CD8-positive, alpha-beta memory T cell (primary cell): ENCODE results near the gene GLI2. TPM values are rescaled to one million over a fixed set of nuclear protein-coding genes. Genes with fewer than 3 reads are reported as not detected.

Experiments used
- CTCF ChIA-PET: fragments of 350-600 bp; sonication (Branson Sonifier 250); formaldehyde crosslinking; loops from one replicate; lab custom pipeline; 2021; ENCODE audit warnings: antibody characterized with exemption; lab: Charles Lee
- POLR2A ChIA-PET: fragments of 350-600 bp; sonication (Branson Sonifier 250); formaldehyde crosslinking; loops from one replicate; lab custom pipeline; 2021; ENCODE audit warnings: antibody characterized with exemption; lab: Charles Lee
- DNase-seq, 5 donors: peaks; one replicate each; pipeline versions ENCODE4 v3.0.0 to v3.0.0-alpha.2; 2020 to 2022; ENCODE audit warnings: mixed read lengths in 1 of 5
- H3K27ac ChIP-seq: one replicate; pipeline ENCODE4 v1.7.0; 2013; ENCODE audit warnings: low read depth, mild to moderate bottlenecking, low read length, moderate library complexity
- H3K27me3 ChIP-seq: 2 replicates; pipeline ENCODE4 v1.7.0; 2013; ENCODE audit warnings: low read length, mild to moderate bottlenecking; ENCODE audit not compliant: insufficient read depth, poor library complexity, severe bottlenecking
- H3K36me3 ChIP-seq: 2 replicates; pipeline ENCODE4 v1.7.0; 2013; ENCODE audit warnings: mild to moderate bottlenecking, low read length, moderate library complexity; ENCODE audit not compliant: insufficient read depth
- H3K4me1 ChIP-seq: 2 replicates; pipeline ENCODE4 v1.7.0; 2013; ENCODE audit warnings: mild to moderate bottlenecking, low read length, moderate library complexity; ENCODE audit not compliant: insufficient read depth
- H3K4me3 ChIP-seq: 2 replicates; pipeline ENCODE4 v1.7.0; 2013; ENCODE audit warnings: mild to moderate bottlenecking, low read length
- H3K9me3 ChIP-seq: 2 replicates; pipeline ENCODE4 v1.7.0; 2013; ENCODE audit warnings: mild to moderate bottlenecking, low read length
- H3K27ac Mint-ChIP-seq, 8 donors: one replicate each; pipeline ENCODE4 v1.8.0; 2020 to 2021; ENCODE audit warnings: mixed read lengths in 8 of 8, mild to moderate bottlenecking in 6 of 8, inconsistent platforms in 3 of 8, moderate library complexity in 3 of 8
- H3K27me3 Mint-ChIP-seq, 2 donors: one replicate each; pipeline ENCODE4 v1.8.0; 2020 to 2021; ENCODE audit warnings: mixed read lengths in 2 of 2, mild to moderate bottlenecking in 1 of 2, moderate library complexity in 1 of 2
- H3K36me3 Mint-ChIP-seq, 3 donors: one replicate each; pipeline ENCODE4 v1.8.0; 2020 to 2021; ENCODE audit warnings: mixed read lengths in 3 of 3, inconsistent platforms in 1 of 3, mild to moderate bottlenecking in 1 of 3
- H3K4me1 Mint-ChIP-seq, 3 donors: one replicate each; pipeline ENCODE4 v1.8.0; 2020 to 2021; ENCODE audit warnings: mixed read lengths in 3 of 3, inconsistent platforms in 1 of 3, mild to moderate bottlenecking in 1 of 3
- H3K4me3 Mint-ChIP-seq, 7 donors: one replicate each; pipeline ENCODE4 v1.8.0; 2020 to 2021; ENCODE audit warnings: mixed read lengths in 7 of 7, mild to moderate bottlenecking in 6 of 7, moderate library complexity in 4 of 7, inconsistent platforms in 2 of 7
- H3K9me3 Mint-ChIP-seq, 5 donors: one replicate each; pipeline ENCODE4 v1.8.0; 2020 to 2022; ENCODE audit warnings: mixed read lengths in 5 of 5, mild to moderate bottlenecking in 3 of 5, moderate library complexity in 2 of 5, inconsistent platforms in 1 of 5
- polyA plus RNA-seq: library from polyadenylated mRNA; unstranded; fragments of 300-500 nt; fragmentation: Illumina TruSeq; gene quantifications from one replicate; pipeline ENCODE4 v1.2.3, GENCODE V29; 2021
- total RNA-seq, 2 experiments: library from RNA; stranded (reverse); gene quantifications; one replicate each; pipeline ENCODE4 v1.2.3, GENCODE V29; 2021

Gene GLI2
- total and polyA plus RNA-seq, 3 experiments from 2014 or later = not detected

DNA sequence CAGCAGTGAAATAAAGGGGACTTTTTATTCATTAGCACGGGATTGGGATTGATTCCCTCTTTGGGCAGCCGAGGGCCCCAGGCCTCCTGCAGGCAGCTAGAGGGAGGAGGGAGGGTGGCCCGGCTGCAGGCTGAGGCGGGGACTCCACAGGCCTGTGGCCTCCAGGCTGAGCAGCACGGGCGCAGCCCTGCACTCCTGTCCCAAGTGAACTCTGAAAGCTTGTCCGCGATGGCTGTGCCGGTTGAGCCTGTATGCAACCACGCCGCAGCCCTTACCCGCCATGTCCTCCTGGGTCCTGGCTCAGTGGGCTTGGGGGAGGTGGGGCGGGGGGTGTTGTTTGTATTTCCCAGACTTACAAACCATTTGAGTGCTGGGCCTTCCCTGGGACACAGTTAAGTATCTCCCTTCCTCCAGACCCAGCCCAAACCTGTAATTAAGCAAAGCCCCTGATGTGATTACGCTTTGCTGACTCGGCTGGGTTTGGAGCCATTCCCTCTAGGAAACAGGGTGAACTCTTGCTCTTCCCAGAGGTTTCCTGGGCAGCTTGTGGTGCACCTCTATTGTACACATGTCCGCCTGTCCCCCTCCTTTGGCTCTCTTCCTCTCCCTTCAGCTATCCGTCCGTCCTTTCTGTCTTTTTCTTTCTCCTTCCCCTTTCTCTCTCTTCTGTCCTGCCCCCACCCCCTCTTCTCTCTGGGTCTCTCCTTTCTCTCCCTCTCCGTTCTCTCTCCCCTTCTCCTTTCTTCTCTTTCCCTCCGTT lies 5.3 kb downstream of the GLI2 start:
- Histone ChIP-seq H3K9me3 (no peaks in the 10 kb centered on the region), H3K27me3 (peaks cover 8% of the 10 kb centered on the region), H3K4me3 (no peak overlapping the region), H3K4me1 (no peaks in the 10 kb centered on the region), H3K36me3 (no peaks in the 10 kb centered on the region), H3K27ac (no peak overlapping the region)
- Mint-ChIP-seq H3K36me3 (no peaks in the 10 kb centered on the region), H3K9me3 (no peaks in the 10 kb centered on the region), H3K4me1 (peaks cover 0 to 4% (median 0%) of the 10 kb centered on the region in 3 donors), H3K27ac (no peak overlapping the region), H3K27me3 (peaks cover 46 to 69% of the 10 kb centered on the region in 2 donors), H3K4me3 (no peak overlapping the region)
- ChIA-PET CTCF (no interaction called here), POLR2A (no interaction called here)
- no peak for DNase-seq

DNA sequence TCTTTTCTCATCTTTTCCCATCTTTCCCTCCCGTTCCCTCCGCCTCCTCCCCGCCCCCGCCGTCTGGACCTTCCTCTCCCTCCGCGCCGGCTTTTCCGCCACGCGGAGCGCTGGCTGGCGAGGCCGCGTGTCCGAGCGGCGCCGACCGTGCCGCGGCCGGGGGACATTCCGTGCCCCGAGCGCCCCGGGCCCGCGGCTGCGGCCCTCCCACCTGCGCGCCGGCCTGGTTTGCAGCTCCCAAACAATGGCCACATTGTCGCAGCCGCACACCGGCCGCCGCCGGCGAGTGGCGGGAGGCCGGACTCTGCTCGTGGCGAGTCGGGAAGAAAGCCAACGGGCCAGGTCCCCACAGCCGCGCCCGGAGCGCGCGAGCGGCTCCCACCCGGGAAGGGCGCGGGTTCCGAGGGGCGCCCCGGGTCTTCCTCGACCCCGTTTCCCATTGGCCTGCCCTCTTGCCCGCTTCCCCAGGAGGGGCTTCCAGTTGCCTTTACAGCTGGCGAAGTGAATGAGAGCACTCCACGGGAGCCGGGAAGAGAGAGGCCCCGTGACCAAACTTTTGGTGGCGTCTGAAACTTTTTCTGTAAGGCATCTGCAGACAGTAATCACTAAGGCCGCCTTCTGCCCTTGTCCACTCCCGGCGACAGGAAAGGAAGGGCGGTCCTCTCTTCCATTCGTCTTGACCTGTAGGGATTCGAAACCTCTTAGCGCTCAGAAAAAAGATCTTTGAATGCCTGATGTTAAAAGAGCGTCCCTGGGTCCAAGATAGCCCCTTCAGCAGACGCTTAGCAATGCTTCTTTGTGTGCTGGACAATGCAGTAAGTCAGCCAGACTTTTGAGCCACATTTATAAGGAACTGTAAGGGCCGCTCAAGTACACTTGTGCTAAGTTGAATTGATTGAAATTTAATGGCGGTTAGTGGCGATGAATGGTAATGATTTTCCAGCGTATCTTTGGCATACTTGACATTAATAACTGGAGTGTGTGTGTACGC lies 6.2 kb downstream of the GLI2 start:
- Mint-ChIP-seq H3K4me3 (no peak overlapping the region), H3K4me1 (peaks cover 0 to 4% (median 0%) of the 10 kb centered on the region in 3 donors), H3K27ac (no peak overlapping the region), H3K27me3 (peaks cover 44 to 66% of the 10 kb centered on the region in 2 donors), H3K36me3 (no peaks in the 10 kb centered on the region), H3K9me3 (no peaks in the 10 kb centered on the region)
- H3K4me1 ChIP-seq = no peaks in the 10 kb centered on the region
- no peak for DNase-seq
- peaks cover 8% of the 10 kb centered on the region for H3K27me3 ChIP-seq
- H3K4me3 ChIP-seq = no peak overlapping the region
- CTCF ChIA-PET = no interaction called here
- H3K36me3 ChIP-seq = no peaks in the 10 kb centered on the region
- POLR2A ChIA-PET = no interaction called here
- no peaks in the 10 kb centered on the region for H3K9me3 ChIP-seq
- H3K27ac ChIP-seq = no peak overlapping the region

DNA sequence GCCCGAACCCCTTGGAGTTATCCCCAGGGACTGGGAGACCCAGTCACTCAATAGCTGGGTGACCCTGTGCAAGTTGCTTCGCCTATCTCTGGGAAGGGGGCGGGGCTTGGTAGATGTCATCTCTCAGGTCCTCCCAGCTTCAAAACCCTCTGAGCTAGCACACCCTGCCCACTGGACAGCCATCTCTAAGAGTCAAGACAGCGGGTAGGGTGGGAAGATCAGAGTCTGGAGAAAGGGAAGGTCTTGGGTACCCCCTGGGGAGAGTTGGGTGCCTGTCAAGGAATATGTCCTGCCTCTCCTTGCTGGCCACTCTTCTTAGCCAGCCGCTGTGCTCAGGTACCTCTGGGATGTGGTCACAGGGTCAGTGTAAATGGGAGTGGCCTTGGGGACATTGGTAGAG lies 8.0 kb downstream of the GLI2 start:
- Mint-ChIP-seq H3K27ac (no peak overlapping the region), H3K27me3 (peaks cover 31 to 48% of the 10 kb centered on the region in 2 donors), H3K4me3 (no peak overlapping the region), H3K36me3 (no peaks in the 10 kb centered on the region), H3K4me1 (no peaks in the 10 kb centered on the region), H3K9me3 (no peaks in the 10 kb centered on the region)
- Histone ChIP-seq H3K27ac (no peak overlapping the region), H3K36me3 (no peaks in the 10 kb centered on the region), H3K4me3 (no peak overlapping the region), H3K27me3 (peaks cover 8% of the 10 kb centered on the region), H3K9me3 (no peaks in the 10 kb centered on the region), H3K4me1 (no peaks in the 10 kb centered on the region)
- no peak for DNase-seq
- ChIA-PET POLR2A (no interaction called here), CTCF (no interaction called here)

DNA sequence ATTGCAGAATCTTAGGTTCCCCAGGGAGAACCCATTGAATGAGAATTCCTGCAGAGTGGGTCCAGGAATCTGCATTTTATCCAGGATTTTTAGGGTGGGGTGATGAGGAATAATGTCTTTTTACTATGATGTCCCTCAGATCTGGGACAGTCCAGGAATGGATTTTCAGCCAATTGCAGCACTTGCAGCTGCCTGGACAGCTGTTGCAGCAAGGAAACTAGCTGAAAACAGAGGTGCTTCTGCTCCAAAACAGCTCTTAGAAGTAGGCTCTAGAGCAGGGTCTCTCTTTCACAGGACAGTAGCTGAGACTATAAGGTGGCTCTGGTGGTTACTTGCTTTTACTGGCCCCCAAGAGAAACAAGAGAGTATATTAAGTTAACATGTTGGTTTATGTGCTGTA lies 9.1 kb downstream of the GLI2 start:
- H3K27me3 ChIP-seq = peaks cover 8% of the 10 kb centered on the region
- Mint-ChIP-seq H3K4me1 (no peaks in the 10 kb centered on the region), H3K4me3 (no peak overlapping the region), H3K36me3 (no peaks in the 10 kb centered on the region), H3K27me3 (peaks cover 27 to 36% of the 10 kb centered on the region in 2 donors), H3K9me3 (no peaks in the 10 kb centered on the region), H3K27ac (peak overlapping the region in 1 of 8 donors; percentile 9)
- H3K27ac ChIP-seq = no peak overlapping the region
- ChIA-PET CTCF (no interaction called here), POLR2A (no interaction called here)
- DNase-seq = no peak
- no peaks in the 10 kb centered on the region for H3K9me3 ChIP-seq
- no peak overlapping the region for H3K4me3 ChIP-seq
- no peaks in the 10 kb centered on the region for H3K36me3 ChIP-seq
- H3K4me1 ChIP-seq = no peaks in the 10 kb centered on the region

DNA sequence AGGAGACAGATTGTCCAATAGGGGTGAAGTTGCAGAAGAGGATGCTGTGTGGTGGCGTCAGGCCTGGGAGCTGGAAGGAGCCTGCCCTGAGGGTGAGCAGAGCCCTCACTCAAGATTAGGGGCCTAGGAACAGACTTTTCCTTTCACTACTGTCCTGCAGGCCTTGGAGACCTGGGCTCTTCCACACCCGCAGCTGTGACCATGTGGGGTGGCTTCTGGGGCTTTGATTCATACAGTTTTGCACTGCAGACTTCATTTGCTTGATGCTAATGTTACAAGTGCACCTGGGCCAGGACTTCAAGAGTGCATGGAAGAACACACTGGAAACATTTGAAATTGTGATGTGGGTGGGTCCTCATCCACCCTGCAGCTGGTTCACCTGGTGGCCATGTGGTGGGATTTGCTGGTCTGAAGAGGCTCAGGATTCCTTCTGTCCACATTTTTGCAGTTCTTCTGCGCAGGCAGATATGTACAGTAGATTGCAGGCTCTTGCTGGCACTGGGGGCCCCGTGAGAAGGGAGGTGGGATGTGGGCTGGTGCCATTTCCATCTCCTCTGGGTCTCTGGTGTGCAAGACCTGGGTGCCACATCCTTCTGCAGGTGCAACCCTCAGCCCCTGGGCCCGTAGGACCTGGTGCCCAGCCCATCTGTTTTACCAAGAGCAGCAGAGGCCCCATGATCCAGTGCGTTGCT lies 9.9 kb downstream of the GLI2 start:
- H3K27ac ChIP-seq = no peak overlapping the region
- peaks cover 23 to 31% of the 10 kb centered on the region in 2 donors for H3K27me3 Mint-ChIP-seq
- H3K4me3 ChIP-seq = no peak overlapping the region
- H3K27me3 ChIP-seq = peaks cover 4% of the 10 kb centered on the region
- no peaks in the 10 kb centered on the region for H3K4me1 Mint-ChIP-seq
- no peak overlapping the region for H3K27ac Mint-ChIP-seq
- no peaks in the 10 kb centered on the region for H3K9me3 Mint-ChIP-seq
- no peaks in the 10 kb centered on the region for H3K9me3 ChIP-seq
- POLR2A ChIA-PET = no interaction called here
- H3K36me3 Mint-ChIP-seq = no peaks in the 10 kb centered on the region
- CTCF ChIA-PET = no interaction called here
- no peaks in the 10 kb centered on the region for H3K36me3 ChIP-seq
- H3K4me3 Mint-ChIP-seq = no peak overlapping the region
- no peaks in the 10 kb centered on the region for H3K4me1 ChIP-seq
- no peak for DNase-seq

DNA sequence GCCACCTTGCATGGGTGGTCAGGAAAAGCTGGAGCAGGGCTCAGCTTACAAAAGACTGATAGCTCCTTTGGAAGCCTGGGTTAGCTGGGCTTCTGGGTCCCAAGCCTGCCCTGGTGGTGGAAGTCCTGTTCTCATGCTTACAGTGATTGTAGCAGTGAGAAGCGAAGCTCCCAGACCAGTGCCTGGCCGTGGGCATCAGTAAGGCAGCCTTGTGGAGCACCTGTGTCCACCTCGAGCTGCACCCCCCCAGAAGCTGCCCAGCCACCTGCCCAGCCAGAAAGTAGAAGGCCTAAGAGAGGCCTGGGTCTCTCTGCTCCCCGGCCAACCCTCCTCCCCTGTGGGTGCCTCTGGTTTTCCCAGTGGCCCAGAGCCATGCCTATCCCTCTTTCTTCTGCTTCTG lies 10.5 kb downstream of the GLI2 start:
- no peak overlapping the region for H3K4me3 ChIP-seq
- H3K27ac ChIP-seq = no peak overlapping the region
- Mint-ChIP-seq H3K4me1 (no peaks in the 10 kb centered on the region), H3K36me3 (no peaks in the 10 kb centered on the region), H3K27me3 (peaks cover 18 to 29% of the 10 kb centered on the region in 2 donors), H3K4me3 (no peak overlapping the region), H3K9me3 (no peaks in the 10 kb centered on the region), H3K27ac (no peak overlapping the region)
- H3K9me3 ChIP-seq = no peaks in the 10 kb centered on the region
- H3K4me1 ChIP-seq = no peaks in the 10 kb centered on the region
- DNase-seq = no peak
- no peaks in the 10 kb centered on the region for H3K27me3 ChIP-seq
- H3K36me3 ChIP-seq = no peaks in the 10 kb centered on the region
- ChIA-PET POLR2A (no interaction called here), CTCF (no interaction called here)

DNA sequence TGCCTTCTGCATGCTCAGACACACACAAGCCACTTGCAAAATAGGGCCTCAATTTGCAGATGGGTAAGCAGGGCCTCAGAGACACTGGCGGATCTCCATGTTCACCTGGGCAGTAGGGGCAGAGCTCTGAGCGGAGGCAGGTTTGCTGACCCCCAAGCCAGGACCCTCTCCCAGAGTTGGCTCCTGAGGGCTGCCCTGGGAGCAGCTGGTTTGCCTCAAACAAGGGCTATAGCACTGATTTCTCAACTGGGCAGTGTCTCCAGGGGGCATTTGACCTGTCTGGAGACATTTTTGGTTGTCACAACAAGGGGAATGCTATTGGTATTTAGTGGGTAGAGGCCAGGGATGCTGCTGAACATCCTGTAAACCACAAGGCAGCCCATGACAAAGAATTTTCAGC lies 11.6 kb downstream of the GLI2 start:
- H3K27me3 Mint-ChIP-seq = peaks cover 12 to 26% of the 10 kb centered on the region in 2 donors
- no peaks in the 10 kb centered on the region for H3K36me3 ChIP-seq
- no peak overlapping the region for H3K27ac Mint-ChIP-seq
- POLR2A ChIA-PET = no interaction called here
- H3K27me3 ChIP-seq = no peaks in the 10 kb centered on the region
- H3K4me1 ChIP-seq = no peaks in the 10 kb centered on the region
- no peaks in the 10 kb centered on the region for H3K9me3 ChIP-seq
- H3K4me3 ChIP-seq = no peak overlapping the region
- no peaks in the 10 kb centered on the region for H3K9me3 Mint-ChIP-seq
- no peaks in the 10 kb centered on the region for H3K36me3 Mint-ChIP-seq
- H3K4me1 Mint-ChIP-seq = no peaks in the 10 kb centered on the region
- DNase-seq = no peak
- CTCF ChIA-PET = no interaction called here
- H3K27ac ChIP-seq = no peak overlapping the region
- no peak overlapping the region for H3K4me3 Mint-ChIP-seq

DNA sequence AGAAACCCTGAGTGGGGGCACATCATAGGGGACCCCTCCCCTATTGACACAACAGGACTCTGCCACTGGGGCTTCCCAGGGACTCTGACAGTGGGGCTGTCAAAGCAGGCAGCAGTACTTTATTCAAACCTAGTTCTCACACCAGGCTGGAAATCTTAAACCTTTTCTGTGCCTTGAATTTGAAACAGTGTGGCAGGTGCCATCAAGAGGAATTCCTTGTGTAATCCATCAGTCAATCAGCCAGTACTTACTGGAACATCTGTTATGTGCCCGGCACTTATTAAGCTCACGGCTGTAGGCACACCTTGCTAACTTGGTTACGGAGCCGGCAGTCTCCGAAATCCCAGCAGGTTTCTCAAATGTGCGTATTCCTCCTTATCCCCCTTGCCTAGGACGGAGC lies 12.0 kb downstream of the GLI2 start:
- Histone ChIP-seq H3K4me3 (no peak overlapping the region), H3K27me3 (no peaks in the 10 kb centered on the region), H3K9me3 (no peaks in the 10 kb centered on the region), H3K27ac (no peak overlapping the region), H3K36me3 (no peaks in the 10 kb centered on the region), H3K4me1 (no peaks in the 10 kb centered on the region)
- POLR2A ChIA-PET = no interaction called here
- no peaks in the 10 kb centered on the region for H3K9me3 Mint-ChIP-seq
- H3K4me1 Mint-ChIP-seq = no peaks in the 10 kb centered on the region
- no peak for DNase-seq
- peaks cover 10 to 21% of the 10 kb centered on the region in 2 donors for H3K27me3 Mint-ChIP-seq
- CTCF ChIA-PET = no interaction called here
- no peak overlapping the region for H3K27ac Mint-ChIP-seq
- no peaks in the 10 kb centered on the region for H3K36me3 Mint-ChIP-seq
- no peak overlapping the region for H3K4me3 Mint-ChIP-seq
